Right lobe of liver (tissue), 6 donors: Measurements from ENCODE around the gene MET. TPM values are rescaled to one million over a fixed set of nuclear protein-coding genes. Genes with fewer than 3 reads are reported as not detected.

ENCODE experiments used
- ATAC-seq, 4 donors: fragments of 200-7000 bp; cut with Tn5 transposase; one replicate each; pipeline ENCODE4 v1.9.1; 2020; ENCODE audit warnings: mild to moderate bottlenecking in 4 of 4, moderate library complexity in 4 of 4
- DNase-seq, 3 donors: peaks; one replicate each; pipeline ENCODE4 v3.0.0-alpha.2; 2020
- H3K27ac ChIP-seq, 3 donors: fragments of 200-600 bp; one replicate each; pipeline ENCODE4 v1.8.0; 2022
- H3K27me3 ChIP-seq, 2 donors: fragments of 200-600 bp; one replicate each; pipeline ENCODE4 v1.8.0; 2022
- H3K36me3 ChIP-seq, 4 donors: fragments of 200-600 bp; sonication (generic) in 1 of 4; one replicate each; pipeline versions ENCODE4 v1.5.1 to v1.8.0; 2017 to 2022; ENCODE audit warnings: control low read depth in 1 of 4
- H3K4me1 ChIP-seq, 4 donors: fragments of 200-600 bp; sonication (generic) in 1 of 4; one replicate each; pipeline versions ENCODE4 v1.5.1 to v1.8.0; 2017 to 2022; ENCODE audit warnings: control low read depth in 1 of 4
- H3K4me3 ChIP-seq, 3 donors: fragments of 200-600 bp; one replicate each; pipeline ENCODE4 v1.8.0; 2022
- H3K9me3 ChIP-seq, 4 donors: fragments of 200-600 bp; sonication (generic) in 1 of 4; one replicate each; pipeline versions ENCODE4 v1.5.1 to v1.8.0; 2017 to 2022; ENCODE audit warnings: control low read depth in 1 of 4
- POLR2A ChIP-seq: fragments of 450-650 bp; IDR thresholded peaks from one replicate; pipeline ENCODE4 v1.6.1; 2017; ENCODE audit warnings: antibody characterized with exemption, mild to moderate bottlenecking
- WGBS: methylation state at CpG from one replicate; pipeline ENCODE4 v1.1.6; 2018; ENCODE audit warnings: low coverage, low lambda C conversion rate; ENCODE audit not compliant: insufficient coverage; ENCODE audit errors: missing lambda C conversion rate; 5-methylcytosine and 5-hydroxymethylcytosine counted together
- intact Hi-C, 2 donors: fragments of 100-400 bp; cut with DNase I; formaldehyde crosslinking; loops; one replicate each; pipeline versions ENCODE4 v1.11.2 to v1.14.1; 2022
- total RNA-seq, 6 experiments: library from RNA; depleted of rRNA in 2 of 6; stranded (reverse); fragments of >200 nt in 2 of 6; fragmentation: NEBNext Ultra II Directional in 3 of 6; extraction: Animal tissue kit (Norgen Biotek cat#: 25700) in 3 of 6; gene quantifications; one replicate each; pipeline versions ENCODE4 v1.1.0 to v1.2.4, GENCODE V29; 2016 to 2023
- TF ChIP-seq, protein P1 (sequence below), 4 donors: fragments of 200-600 bp in 3 of 4; fragments of 450-650 bp in 1 of 4; IDR thresholded peaks; one replicate each; pipeline versions ENCODE4 v1.5.1 to v1.8.0; 2016 to 2022; ENCODE audit warnings: antibody characterized with exemption in 4 of 4, mild to moderate bottlenecking in 2 of 4
- donor health status: DM: no; HTN: yes; CAD: no.
- donor health status: DM: no; HTN: no; CAD: no.
- donor health status: DM: no; HTN: no; CAD: no.
- donor health status: DM: no; HTN: yes; CAD: no.
- donor health status: DM: no; HTN: yes; CAD: no.

Gene MET
- total RNA-seq, 6 experiments from 2014 or later, result 32.9 to 45.2 (median 37.2) TPM

DNA sequence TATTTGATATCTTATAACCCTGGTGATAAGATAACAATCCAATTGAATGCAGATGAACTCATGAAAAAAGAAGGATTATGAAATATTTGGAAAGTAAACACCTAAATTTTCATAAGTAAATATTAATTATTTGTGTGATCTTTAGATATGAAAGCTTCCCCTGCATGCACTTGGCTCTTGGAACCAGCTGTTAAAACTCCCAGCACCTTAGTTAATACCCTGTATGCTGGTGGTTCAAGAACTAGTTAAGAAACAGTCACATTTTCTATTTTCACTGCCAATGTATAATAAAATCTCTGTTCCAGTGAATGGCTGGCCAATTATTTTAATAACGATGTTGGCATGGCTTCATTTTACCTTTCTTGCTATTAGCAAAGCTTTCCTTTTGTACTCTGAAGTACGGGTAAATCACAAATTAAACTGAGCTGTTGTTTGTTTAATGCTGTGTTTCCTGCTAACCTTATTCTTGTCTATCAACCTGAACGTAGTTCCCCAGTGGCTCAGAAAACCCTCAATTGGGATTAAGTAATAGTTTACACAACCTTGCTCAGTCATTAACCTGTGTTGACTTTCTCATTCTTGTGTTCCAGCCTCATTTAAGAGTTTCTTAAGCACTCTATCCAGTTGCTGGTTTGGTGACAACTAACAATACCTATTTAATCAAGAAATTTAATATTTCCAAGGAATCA lies 38.9 kb downstream of the MET start:
- Histone ChIP-seq H3K36me3 (no peaks in the 10 kb centered on the region), H3K27ac (peak overlapping the region; percentile 32 to 69 (median 63)), H3K4me3 (peak overlapping the region in 2 of 3 donors; percentile 5 to 17), H3K27me3 (no peaks in the 10 kb centered on the region), H3K4me1 (peaks cover 0 to 32% (median 9%) of the 10 kb centered on the region in 4 donors), H3K9me3 (no peaks in the 10 kb centered on the region)
- no peak for DNase-seq
- intact Hi-C loops, result no loop called here
- TF ChIP-seq, protein P1, sequence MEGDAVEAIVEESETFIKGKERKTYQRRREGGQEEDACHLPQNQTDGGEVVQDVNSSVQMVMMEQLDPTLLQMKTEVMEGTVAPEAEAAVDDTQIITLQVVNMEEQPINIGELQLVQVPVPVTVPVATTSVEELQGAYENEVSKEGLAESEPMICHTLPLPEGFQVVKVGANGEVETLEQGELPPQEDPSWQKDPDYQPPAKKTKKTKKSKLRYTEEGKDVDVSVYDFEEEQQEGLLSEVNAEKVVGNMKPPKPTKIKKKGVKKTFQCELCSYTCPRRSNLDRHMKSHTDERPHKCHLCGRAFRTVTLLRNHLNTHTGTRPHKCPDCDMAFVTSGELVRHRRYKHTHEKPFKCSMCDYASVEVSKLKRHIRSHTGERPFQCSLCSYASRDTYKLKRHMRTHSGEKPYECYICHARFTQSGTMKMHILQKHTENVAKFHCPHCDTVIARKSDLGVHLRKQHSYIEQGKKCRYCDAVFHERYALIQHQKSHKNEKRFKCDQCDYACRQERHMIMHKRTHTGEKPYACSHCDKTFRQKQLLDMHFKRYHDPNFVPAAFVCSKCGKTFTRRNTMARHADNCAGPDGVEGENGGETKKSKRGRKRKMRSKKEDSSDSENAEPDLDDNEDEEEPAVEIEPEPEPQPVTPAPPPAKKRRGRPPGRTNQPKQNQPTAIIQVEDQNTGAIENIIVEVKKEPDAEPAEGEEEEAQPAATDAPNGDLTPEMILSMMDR (IDR thresholded peaks at IDR 0.05), result no peak
- no peak for TF ChIP-seq POLR2A
- ATAC-seq, result peak; percentile 85 to 95 (median 92)
- WGBS, result 27% methylated on average over 3 of the region's 3 CpGs

DNA sequence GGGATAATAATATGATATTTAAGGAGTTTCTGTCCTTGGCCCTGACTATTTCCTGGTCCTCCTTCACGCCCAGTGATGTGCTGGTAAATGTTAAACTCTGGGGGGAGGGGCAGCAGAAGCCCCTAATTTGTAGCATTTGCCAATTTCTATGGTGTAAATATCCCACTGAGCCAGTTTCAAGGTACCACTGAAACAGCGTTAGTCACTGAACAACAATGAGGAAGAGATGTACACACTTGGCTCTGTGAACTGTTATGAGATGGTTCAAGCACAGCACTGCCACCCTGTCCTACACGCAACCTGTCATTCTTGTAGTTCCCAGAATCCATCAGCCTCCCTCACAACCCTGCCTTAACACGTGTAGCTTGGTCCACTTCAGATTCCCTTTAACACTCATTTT lies 39.8 kb downstream of the MET start:
- no peaks in the 10 kb centered on the region for H3K9me3 ChIP-seq
- H3K27ac ChIP-seq, result peak overlapping the region in 2 of 3 donors; percentile 32 to 69
- DNase-seq (no peak), ATAC-seq (peak in 1 of 4 donors; percentile 42)
- H3K4me3 ChIP-seq, result no peak overlapping the region
- intact Hi-C loops, result no loop called here
- no peaks in the 10 kb centered on the region for H3K27me3 ChIP-seq
- WGBS, result 69% methylated on average over 3 of the region's 4 CpGs
- H3K4me1 ChIP-seq, result peaks cover 0 to 34% (median 9%) of the 10 kb centered on the region in 4 donors
- H3K36me3 ChIP-seq, result no peaks in the 10 kb centered on the region
- TF ChIP-seq, protein P1 (IDR thresholded peaks at IDR 0.05), result no peak
- no peak for TF ChIP-seq POLR2A

DNA sequence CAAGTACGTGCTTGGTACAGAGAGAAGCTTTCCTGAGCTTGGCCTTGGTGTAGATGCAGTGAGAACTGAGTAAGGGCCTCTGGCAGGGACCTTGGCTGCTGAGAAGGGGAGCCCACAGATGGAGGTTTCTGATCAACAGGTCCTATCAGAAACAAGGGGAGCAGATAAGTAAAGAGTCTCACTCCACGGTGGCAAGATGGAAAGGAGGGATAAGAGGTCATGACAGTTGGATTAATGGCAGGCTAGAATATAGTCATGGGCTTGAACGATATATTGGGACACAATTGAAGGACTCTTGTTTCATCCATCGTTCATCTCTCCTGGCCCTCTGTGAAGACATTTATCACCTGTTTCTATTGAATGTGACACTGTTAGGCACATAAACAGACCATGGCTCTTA lies 41.5 kb downstream of the MET start:
- Histone ChIP-seq H3K4me3 (no peak overlapping the region), H3K36me3 (no peaks in the 10 kb centered on the region), H3K27ac (no peak overlapping the region), H3K27me3 (no peaks in the 10 kb centered on the region), H3K9me3 (no peaks in the 10 kb centered on the region), H3K4me1 (peaks cover 0 to 35% (median 9%) of the 10 kb centered on the region in 4 donors)
- no peak for TF ChIP-seq POLR2A
- TF ChIP-seq, protein P1 (IDR thresholded peaks at IDR 0.05), result no peak
- ATAC-seq (no peak), DNase-seq (no peak)
- intact Hi-C loops, result no loop called here
- WGBS, result 94% methylated on average over 4 of the region's 4 CpGs

DNA sequence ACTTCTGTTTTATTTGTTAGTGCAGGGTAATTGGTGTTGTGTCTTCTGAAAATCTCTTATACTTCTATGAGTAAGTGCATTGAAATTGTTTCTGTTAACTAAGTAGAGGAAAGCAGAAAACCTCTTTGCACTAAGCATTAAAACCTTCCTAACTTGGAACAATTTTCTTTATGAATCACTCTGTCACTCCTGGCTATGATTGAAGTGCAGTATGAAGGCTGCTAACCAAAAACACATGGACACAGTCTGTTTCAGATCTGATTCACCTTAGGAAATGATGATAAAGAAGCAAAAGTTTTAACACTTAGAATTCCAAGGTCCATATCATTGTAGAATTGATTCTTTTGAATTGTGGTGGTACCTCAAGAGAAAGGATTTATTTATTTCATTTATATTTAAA lies 41.9 kb downstream of the MET start:
- intact Hi-C loops, result no loop called here
- no peaks in the 10 kb centered on the region for H3K27me3 ChIP-seq
- ATAC-seq (no peak), DNase-seq (no peak)
- TF ChIP-seq, protein P1 (IDR thresholded peaks at IDR 0.05), result no peak
- no peak for TF ChIP-seq POLR2A
- no peak overlapping the region for H3K27ac ChIP-seq
- no peaks in the 10 kb centered on the region for H3K9me3 ChIP-seq
- H3K36me3 ChIP-seq, result no peaks in the 10 kb centered on the region
- peaks cover 0 to 35% (median 9%) of the 10 kb centered on the region in 4 donors for H3K4me1 ChIP-seq
- no peak overlapping the region for H3K4me3 ChIP-seq

DNA sequence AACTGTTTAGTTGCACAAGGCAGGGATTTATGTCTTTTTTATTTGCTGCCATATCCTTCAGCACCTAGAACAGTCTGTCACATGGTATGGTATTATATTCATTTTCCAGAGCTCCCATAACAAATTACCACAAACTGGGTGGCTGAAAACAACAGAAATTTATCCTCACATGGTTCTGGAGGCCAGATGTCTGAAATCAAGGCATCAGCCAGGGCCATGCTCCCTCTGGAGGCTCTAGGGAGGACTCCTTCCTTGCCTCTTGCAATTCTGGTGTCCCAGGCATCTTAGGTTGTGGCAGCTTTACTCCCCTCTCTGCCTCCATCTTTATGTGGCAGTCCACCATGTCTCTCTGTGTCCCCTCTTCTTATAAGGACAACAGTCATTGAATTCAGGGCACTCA lies 43.1 kb downstream of the MET start:
- intact Hi-C loops, result no loop called here
- Histone ChIP-seq H3K4me1 (peaks cover 0 to 26% (median 4%) of the 10 kb centered on the region in 4 donors), H3K27ac (no peak overlapping the region), H3K9me3 (no peaks in the 10 kb centered on the region), H3K27me3 (no peaks in the 10 kb centered on the region), H3K4me3 (no peak overlapping the region), H3K36me3 (no peaks in the 10 kb centered on the region)
- DNase-seq, result no peak
- ATAC-seq, result no peak
- TF ChIP-seq, protein P1 (IDR thresholded peaks at IDR 0.05), result no peak
- TF ChIP-seq POLR2A, result no peak
